ENCODE measurements around the gene FCRLA.
"Not testable (repeated sequence)": the region's sequence is repeated elsewhere in the genome, so short reads cannot be mapped to it uniquely, and the experiment has no call there.

FCRLA gene, protein sequence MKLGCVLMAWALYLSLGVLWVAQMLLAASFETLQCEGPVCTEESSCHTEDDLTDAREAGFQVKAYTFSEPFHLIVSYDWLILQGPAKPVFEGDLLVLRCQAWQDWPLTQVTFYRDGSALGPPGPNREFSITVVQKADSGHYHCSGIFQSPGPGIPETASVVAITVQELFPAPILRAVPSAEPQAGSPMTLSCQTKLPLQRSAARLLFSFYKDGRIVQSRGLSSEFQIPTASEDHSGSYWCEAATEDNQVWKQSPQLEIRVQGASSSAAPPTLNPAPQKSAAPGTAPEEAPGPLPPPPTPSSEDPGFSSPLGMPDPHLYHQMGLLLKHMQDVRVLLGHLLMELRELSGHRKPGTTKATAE

DNA sequence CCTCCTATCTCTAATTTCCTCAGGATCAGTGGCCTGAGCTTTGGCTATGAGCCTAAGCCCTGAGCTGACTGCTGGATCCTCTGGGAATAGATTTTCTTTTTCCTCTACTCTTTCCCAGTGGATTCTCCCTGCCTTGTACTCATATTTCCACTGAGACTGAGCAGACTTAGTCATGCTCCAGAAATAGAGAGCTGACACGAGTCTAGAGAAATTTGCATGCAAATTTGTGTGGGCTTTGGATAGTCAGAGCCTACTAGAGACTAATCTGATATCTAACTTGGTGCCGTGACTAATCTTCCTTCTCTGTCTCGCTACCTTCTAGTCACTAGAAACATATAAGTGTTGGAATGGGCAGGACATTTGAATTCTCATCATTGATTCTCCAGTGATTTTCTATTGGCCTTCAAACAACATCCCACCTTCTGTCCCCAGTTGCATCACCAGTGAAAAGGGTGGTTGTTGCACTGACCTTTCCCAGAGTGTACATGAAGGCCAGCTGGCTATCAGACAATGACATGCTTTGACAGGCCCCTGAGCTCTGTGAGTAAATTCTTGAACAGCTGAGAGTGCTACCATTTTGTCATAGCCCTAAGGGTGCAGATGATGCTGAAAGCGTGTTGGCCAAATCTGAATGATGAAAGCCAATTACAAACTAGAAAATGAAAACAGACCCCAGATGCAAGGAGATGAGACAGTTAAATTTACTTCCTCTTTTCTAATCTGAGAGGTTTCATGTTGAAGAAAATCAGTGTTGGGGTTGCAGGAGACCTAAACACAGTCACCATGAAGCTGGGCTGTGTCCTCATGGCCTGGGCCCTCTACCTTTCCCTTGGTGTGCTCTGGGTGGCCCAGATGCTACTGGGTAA is at the start of gene FCRLA:
Gene FCRLA (plus strand): TSS at position 748 of the 866 bp plus-strand sequence. CDS start 36 bp downstream, at position 784.
- no peak for DNase-seq (ENCODE audit: low read depth in 2 of 2)

DNA sequence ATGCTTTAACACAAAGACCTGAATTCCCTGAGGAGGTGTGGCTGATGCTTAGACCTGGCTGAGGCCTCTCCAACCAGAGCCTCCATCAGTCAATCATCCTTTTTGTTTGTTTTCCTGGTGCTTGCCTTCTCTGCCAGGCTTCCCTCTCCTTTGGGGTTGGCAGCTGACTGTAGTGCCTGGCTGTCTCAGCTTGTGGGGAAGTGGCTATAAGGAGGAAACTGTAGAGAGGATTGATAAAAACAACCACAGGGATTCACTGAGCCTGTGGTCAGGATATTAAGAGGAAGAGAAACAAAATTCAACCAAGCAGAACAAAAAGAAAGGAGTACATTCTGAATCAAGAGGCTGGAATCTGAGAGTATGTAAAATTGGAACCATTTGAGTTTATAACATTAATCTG is 48.5 kb upstream of the FCRLA start:
- DNase-seq (ENCODE audit: low read depth in 2 of 2): not testable (repeated sequence)

DNA sequence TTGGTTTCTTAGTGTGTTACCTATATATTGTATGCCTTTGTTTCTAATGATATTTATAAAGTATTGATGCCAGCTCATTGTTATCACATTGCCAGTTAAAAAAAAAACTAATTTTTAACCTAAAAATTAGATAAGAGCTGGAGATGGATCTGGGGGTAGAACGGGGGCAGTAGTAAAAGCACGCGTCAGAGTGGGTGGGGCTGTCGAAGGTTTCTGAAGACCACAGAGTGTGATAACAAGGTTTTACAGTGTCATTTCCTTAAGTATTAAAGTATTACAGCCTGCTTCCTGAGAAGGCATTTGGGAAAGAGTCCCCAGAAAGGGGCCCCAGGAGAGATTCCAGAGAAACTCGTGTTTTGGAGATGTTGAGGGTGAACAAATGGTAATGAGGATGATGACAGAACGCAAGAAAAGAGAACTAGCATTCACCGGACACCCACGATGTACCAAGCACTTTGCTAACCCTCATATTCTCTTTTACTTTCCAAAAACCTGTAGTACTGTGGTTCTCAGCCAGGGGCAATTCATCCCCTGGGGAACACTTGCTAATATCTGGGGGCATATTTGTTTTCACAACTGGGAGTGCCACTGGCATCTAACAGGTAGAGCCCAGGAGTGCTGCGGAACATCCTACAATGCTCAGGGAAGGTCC is 45.2 kb upstream of the FCRLA start:
- DNase-seq (ENCODE audit: low read depth in 2 of 2): not testable (repeated sequence)

DNA sequence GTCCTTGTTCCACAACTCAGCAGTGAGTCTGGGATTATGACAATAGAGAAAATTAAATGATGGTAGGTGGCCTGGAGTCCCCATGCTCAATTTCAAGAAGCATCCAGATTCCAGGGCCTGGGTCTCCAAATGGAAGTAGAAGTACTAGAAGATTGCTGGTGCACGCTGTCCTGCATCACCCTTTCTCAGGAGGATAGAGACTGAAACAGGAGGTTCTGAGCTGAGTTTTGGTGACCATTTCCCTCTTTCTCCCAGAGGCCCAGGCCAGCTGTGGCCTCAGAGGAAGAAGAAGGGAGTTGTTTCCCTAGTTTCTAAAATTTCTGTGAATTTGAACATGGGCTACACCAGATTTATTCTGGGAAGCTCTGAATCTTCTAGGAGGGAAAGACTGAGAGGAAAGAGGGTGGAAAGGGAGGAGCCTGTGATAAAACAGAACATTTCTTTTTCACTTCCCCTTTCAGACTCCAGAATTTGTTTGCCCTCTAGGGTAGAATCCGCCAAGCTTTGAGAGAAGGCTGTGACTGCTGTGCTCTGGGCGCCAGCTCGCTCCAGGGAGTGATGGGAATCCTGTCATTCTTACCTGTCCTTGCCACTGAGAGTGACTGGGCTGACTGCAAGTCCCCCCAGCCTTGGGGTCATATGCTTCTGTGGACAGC is 44.2 kb upstream of the FCRLA start, which contains the start of gene FCGR2B:
Gene FCGR2B (plus strand): TSS at position 460 of the 656 bp plus-strand sequence. CDS start 99 bp downstream, at position 559.
- not testable (repeated sequence) for DNase-seq (ENCODE audit: low read depth in 2 of 2)

DNA sequence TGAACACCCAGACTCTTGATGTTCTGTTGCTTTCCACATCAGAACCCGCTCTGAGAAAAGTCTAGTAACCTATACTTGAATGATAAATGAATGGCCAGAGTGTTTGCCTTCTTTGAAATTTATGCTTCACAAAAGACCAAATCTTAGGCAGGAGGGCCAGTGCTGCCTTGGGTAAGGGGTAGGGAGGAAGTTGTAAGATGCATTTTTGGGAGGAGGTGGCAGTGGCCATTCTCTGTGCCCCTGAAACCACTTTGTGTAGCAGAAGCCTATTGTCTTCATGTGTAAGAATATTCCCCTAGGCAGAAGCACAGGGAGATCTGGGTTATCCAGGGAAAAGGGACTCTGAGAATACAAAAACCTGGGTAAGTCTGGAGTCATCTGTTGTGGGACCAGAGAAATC is 43.5 kb upstream of the FCRLA start:
- not testable (repeated sequence) for DNase-seq (ENCODE audit: low read depth in 2 of 2)

DNA sequence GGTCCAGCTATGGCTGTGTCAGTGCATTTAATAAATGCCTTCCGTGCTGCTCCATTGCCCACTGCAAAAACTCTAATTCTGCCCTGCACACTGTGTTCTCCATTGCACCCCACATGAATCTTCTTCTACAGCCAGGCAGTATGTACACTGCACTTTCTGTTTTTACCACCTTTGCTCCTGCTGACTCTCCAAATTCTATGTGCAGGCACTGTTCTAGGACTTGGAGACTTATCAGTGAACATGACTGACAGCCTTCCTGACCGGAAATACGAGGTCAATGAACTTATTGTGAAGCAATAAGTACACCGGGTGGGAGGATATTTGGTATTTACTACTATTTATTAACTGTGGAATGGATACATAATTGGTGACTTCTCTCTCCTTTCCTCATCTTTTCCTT is 42.3 kb upstream of the FCRLA start:
- DNase-seq (ENCODE audit: low read depth in 2 of 2): not testable (repeated sequence)

DNA sequence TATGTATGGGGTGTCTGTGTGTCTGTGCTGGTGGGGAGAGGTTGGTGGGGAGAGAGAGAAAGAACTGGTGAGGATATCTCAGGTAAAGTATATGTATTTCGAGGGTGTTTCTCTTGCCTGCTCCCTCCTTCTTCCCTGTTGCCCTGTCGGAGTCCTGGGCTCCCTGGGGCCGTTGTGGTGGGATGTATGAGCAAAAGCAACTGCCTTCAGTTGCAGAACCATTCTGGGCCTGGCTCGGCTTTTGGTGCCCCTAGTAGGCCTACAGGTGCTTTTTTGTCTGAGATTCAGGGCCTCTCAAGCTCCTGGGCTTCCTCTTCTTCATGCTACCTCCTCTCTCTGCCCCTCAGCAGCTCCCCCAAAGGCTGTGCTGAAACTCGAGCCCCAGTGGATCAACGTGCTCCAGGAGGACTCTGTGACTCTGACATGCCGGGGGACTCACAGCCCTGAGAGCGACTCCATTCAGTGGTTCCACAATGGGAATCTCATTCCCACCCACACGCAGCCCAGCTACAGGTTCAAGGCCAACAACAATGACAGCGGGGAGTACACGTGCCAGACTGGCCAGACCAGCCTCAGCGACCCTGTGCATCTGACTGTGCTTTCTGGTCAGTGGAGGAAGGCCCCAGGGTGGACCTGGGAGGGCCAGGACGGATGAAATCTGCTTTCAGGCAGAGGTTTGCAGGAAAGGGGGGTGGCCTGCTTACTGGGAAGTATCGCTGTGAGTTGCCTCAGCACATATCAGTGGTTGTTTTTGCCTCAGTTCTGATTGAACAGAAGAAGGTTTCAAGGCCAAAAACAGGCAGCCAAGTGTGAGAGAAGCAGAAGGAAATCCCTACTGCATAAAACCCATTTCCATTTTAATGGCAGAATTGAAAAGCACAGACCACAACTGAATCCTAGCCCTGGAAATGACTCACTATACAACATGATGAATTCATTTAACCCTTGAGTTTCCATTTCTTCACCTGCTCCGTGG is 35.7 kb upstream of the FCRLA start:
- not testable (repeated sequence) for DNase-seq (ENCODE audit: low read depth in 2 of 2)

DNA sequence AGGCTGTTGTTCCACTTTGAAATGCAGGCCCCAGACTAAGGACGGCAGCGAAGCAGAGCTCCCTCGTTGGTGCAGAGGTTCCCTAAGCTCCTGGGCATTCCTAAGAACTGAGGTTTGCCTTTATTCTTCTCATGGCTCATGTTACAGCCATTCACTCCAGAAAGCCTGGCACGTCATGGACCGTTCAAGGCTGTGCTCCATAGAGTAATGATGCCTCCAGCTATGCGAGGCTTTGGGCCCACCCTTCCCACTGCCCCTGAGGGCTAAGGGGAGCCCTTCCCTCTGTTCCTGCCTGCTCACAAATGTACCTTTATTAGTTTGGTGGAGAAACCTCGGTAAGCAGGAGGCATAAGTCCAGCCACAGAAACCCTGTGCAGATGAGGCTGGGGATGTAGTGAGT is 33.6 kb upstream of the FCRLA start:
- DNase-seq (ENCODE audit: low read depth in 2 of 2): not testable (repeated sequence)

DNA sequence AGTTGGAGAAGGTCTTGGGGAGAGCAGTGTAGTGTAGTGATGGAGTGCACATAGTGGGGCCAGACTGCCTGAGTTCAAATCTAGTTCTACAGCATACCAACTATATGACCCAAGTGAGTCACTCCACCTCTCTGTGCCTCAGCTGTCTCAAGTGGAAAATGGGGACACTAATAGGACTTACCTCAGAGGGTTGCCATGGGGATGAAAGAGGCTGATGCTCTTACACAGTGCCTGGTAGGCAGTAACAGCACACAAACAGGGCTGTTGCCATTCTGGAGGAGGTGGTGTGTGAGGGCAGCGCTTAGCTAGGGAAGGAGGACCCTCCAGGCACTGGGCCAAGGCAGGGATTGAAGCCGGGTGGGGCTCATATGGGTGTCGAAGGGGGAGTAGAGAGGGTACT is 32.6 kb upstream of the FCRLA start:
- DNase-seq (ENCODE audit: low read depth in 2 of 2): not testable (repeated sequence)

DNA sequence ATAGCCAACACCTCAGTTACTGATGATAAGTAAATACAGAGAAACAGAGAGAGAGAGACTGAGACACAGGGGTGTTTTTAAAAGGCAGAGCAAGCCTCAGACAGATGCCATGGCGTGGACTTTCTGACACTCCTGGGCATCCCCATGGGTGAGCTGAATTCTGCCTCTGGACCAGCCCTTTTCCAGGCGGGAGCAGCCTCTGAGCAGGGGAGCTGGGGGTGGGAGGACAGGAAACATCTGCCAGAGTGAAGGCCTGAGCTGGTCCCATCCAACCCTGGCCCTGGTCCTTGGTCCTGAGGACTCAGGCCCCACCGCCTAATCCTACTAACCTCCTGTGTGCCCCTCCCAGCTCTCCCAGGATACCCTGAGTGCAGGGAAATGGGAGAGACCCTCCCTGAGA is 32.1 kb upstream of the FCRLA start:
- not testable (repeated sequence) for DNase-seq (ENCODE audit: low read depth in 2 of 2)

DNA sequence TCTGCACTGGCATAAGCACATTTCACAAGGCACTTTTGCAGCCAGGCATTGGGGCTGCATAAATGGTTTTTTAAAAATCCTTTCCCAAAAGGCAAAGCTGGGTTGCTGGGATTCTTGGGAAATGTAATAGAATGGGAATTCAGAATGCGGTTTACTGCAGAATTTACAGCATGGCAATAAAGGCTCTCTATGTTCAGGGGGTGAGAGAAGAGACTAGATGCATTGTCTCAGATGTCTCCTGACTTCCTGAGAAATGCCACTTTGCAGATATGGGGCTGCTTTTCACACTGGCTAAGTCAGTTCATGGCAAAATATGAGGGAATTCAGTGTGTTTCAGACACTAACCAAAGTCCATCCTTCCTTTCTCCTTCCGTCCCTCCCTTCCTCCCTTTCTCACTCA is 30.6 kb upstream of the FCRLA start:
- no peak for DNase-seq (ENCODE audit: low read depth in 2 of 2)

DNA sequence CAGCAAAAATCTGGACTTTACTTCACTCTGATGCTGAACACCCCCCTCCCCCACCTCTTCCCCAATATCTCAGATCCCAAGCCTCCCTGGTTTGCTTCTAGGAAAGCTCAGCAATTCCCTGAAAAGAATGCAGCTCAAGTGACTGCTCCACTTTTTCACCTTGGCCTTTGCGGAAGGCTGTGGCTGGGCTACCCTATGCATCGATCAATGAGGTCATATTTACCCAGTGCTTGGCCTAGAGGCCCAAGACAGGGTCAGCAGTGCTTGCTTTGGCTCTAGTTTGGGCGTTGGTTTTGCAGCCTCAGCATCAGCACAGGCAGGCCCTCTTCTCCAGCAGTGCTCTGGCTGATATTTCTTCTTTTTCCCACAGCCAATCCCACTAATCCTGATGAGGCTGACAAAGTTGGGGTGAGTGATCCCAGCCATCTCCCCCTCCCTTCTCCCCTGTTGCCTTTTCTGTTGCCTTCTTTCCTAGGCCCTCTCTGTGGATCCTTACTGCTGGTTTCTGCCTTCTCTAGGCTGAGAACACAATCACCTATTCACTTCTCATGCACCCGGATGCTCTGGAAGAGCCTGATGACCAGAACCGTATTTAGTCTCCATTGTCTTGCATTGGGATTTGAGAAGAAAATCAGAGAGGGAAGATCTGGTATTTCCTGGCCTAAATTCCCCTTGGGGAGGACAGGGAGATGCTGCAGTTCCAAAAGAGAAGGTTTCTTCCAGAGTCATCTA is 29.9 kb upstream of the FCRLA start:
- no peak for DNase-seq (ENCODE audit: low read depth in 2 of 2)

DNA sequence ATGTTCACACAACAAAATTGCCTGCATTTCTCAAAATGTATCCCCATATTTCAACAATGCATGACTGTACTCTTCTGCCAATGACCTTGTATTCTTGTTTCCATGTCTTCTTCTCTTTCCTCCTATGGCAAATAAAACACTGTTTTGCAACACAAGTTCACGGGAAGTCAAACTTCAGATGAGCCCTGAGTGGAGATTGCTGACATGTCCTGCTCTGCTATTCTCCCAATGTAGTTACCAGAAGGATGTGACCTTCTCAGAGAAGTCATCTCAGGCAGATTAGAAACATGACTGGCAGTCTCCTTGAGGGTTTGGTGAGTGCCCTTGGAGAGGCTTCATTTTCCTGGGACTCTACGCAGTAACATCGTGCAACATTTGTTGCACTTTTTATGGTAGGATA is 28.5 kb upstream of the FCRLA start:
- DNase-seq (ENCODE audit: low read depth in 2 of 2): no peak

DNA sequence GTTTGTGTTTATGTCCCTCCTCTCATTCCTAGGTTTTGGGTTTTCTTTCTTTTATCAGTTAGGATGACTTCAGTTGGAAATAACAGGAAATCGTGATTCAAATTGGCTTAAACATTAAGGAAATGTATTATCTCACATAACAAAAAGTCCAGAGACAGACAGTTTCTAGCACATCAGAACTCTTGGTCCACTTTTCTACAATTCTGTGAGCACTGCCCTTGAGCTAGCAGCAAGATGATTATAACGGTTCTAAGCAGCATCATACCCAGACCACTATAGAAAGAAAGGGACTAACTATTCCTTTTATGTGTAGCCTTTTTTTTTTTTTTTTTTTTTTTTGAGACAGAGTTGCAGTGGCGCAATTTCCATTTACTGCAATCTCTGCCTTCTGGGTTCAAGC is 25.1 kb upstream of the FCRLA start:
- no peak for DNase-seq (ENCODE audit: low read depth in 2 of 2)

DNA sequence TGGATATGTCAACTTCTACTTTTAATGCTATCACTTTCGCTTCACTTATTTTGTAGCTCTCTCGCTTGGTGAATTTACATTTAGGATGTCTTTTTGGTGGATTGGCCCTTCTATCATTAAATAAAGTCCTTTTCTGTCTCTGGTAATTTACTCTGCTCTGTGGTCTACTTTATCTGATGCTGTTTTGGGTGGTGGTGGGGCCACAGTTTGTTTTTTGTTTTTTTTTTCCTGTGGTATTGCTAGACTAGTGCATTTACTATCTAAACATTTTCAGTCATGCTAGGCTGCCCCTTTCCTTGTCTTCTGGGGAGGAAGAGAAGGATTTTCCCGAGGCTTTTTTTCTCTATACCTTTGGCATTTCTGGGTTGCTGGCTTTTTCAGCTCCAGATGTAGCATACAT is 18.1 kb upstream of the FCRLA start:
- DNase-seq (ENCODE audit: low read depth in 2 of 2): no peak

DNA sequence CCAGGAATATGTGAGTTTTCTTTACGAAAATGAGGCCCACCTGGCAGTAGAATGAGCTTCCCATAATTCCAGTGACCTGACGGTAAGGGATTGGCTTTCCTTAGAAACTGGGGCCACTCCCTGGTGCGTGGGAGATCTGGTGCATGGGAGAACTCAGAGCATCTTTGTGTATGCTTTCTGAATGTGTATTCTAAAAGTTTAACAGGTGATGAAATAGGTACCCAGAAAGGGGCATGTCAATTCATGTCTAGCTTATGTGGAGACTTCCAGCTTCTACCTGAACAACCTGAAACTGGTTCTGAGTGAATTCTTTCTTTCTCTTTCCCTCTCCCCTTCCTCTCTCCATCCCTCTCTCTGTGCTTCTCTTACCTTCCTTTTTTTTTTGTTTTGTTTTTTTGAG is 15.2 kb upstream of the FCRLA start:
- no peak for DNase-seq (ENCODE audit: low read depth in 2 of 2)

DNA sequence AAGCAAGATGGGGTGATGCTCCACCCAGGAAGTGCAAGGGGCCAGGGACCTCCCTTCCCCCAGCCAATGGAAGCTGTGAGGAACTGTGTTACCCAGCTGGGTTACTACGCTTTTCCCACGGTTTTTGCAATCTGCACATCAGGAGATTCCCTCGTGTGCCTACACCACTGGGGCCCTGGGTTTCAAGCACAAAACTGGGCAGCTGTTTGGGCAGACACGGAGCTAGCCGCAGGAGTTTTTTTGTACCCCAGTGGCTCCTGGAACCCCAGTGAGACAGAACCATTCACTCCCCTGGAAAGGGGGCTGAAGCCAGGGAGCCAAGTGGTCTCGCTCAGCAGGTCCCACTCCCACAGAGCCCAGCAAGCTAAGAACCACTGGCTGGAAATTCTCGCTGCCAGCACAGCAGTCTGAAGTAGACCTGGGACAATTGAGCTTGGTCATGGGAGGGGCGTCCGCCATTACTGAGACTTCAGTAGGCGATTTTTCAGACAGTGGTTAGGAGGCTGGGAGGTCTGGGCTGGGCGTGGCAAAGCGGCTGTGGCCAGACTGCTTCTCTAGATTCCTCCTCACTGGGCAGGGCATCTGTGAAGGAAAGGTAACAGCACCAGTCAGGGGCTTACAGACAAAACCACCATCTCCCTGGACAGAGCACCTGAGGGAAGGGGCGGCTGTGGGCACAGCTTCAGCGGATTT is 13.9 kb upstream of the FCRLA start:
- not testable (repeated sequence) for DNase-seq (ENCODE audit: low read depth in 2 of 2)

DNA sequence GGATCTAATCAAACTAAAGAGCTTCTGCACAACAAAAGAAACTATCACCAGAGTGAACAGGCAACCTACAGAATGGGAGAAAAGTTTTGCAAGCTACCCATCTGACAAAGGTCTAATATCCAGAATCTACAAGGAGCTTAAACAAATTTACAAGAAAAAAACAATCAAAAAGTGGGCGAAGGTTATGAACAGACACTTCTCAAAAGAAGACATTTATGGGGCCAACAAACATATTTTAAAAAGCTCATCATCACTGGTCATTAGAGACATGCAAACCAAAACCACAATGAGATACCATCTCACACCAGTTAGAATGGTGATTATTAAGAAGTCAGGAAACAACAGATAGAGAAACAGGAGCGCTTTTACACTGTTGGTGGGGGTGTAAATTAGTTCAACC is 8.7 kb upstream of the FCRLA start:
- not testable (repeated sequence) for DNase-seq (ENCODE audit: low read depth in 2 of 2)

DNA sequence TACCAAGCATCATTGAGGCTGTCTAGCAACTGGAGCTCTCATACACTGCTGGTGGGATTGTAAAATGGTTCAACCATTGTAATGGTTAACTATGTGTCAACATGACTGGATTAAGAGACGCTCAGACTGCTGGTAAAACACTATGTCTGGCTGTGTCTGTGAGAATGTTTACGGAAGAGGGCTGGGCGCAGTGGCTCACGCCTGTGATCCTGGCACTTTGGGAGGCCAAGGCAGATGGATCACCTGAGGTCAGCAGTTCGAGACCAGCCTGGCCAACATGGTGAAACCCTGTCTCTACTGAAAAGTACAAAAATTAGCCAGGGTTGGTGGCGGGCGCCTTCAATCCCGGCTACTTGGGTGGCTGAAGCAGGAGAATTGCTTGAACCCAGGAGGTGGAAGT is 4.8 kb upstream of the FCRLA start:
- no peak for DNase-seq (ENCODE audit: low read depth in 2 of 2)
